ENCODE results near the gene ACSM2A.
"Not testable (repeated sequence)": the region's sequence is repeated elsewhere in the genome, so short reads cannot be mapped to it uniquely, and the experiment has no call there.

ACSM2A gene

DNA sequence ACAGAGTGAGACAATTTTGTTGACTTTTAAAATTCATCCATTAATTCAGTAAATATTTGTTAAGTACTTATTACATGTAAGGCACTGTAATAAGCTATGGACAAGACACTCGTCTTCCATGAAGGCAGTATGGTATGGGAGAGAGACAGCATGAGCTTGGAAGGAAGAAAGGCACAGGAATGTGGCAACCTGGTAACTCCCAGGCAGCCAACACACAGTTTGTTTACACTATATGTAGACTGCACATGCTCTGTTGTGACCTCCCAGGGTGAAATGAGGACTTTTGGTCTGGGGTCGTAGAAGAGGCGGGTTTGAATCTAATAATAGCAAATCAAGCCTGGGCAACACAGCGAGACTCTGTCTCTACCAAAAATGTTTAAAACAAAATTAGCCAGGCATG, 9.0 kb downstream of the ACSM2A start:
- DNase-seq: not testable (repeated sequence)

DNA sequence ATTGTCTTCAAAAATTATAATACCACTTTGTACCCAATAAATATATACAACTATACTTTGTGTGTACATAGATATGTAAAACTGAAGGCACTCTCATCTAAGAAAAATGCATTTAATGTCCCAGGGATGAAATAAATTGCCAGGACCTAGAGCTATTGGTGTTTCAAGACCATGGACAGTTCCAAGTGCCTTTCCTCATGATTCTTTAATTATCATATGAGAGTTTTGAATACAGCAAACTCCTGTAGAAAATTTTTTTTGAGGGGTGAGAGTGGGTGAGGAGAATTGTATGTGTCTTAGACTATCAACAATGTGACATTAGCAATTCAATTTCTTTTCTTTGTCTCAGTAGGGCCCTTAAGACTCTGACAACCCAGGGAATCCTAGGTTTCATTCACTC, 17.6 kb downstream of the ACSM2A start:
- DNase-seq: not testable (repeated sequence)

DNA sequence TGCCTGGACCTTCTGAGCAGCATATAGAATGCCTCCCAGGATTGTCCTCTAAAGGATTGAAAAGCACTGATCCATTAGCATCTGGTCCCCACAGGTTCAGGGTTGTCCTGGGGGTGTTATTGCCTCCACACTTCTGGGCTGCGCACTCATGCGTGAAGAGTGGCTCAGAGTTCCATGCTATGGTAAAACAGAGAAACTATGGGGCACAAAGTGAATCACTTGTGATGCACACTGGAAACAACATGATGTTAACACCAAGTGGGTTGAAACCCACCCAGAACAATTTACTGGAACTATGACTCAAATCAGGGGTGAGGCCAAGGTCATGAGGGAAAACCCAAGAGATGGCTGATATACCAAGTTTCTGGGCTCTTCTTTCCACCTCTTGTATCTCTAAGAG, 18.6 kb downstream of the ACSM2A start:
- DNase-seq: not testable (repeated sequence)

DNA sequence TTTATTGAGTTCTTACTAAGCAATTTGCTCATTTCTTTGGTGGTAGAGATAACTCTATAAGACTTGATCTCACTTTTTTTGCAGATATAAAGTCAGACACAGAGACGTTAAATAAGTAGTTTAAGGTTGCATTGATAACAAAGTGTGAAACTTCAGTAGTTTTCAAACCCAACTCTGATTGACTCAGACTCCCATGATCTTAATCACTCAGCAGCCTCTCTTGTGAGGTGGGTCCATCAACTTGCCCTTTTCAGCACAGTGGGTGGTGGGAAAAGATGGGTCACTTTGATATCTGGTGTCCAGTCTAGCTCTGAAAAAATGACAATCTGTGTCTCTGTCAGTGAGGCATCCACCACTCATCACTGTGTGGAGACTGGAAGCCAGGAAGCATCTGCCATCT, 19.4 kb downstream of the ACSM2A start:
- DNase-seq: not testable (repeated sequence)

DNA sequence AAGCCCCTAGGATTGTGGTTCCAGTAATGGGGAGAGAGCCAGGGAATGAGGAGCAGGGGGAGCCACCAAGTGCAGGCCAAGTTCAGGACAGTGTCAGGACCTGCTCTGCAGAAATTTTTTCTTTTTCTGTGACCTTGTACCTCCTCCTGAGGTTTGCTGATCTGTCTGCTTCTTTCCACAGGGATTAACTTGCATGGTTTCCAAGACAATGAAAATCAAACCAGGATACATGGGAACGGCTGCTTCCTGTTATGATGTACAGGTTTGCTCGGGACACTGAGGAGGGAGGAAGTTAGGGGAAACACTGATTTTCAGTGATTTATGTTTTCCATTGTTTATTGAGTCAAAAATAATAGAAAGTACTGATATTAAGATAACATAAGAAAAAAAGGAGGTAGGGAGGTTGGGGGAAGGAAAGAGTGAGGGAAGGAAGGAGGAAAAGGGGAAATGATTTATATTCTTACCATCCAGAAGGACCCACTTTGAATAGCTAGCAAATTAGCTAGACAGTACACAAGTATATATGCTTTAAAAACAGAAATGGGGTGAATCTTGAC, 25.9 kb downstream of the ACSM2A start:
- not testable (repeated sequence) for DNase-seq

DNA sequence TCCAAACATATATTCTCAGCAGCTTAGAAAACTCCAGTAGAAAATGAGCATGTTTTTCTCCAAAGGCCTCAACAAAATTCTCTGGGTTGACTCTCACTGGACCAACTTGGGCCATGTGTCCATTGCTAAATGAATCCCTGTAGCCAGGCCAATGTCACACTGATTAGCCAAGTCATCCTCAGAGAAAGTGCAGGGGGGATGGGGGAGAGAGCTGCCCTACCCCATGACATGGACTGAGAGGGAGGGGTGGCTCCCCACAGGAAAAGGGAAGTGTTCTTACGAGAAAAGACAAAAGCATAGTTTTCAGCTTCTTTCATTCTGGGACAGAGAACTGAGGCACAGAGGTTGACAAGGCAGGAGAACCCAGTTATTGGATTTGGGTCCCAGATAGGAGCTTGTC, 32.7 kb downstream of the ACSM2A start:
- DNase-seq: not testable (repeated sequence)

DNA sequence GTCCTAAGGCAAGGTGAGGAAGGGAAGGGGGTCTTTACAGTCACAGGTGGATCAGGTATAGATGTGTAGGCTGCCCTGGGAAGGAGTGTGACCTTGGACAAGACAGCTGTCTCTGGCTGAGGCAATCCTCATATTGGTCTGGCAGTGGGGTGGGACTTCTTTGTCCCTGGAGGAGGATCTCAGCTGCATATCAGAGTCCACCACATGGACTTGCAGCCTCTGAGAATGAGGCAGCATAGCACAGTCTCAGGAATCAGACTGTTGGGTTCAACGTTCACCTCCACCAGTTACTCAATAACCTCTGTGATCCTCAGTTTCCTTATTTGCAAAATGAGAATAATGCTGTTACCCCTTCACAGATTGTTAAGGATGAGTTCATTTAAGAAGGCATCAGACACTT, 33.4 kb downstream of the ACSM2A start:
- no peak for DNase-seq

DNA sequence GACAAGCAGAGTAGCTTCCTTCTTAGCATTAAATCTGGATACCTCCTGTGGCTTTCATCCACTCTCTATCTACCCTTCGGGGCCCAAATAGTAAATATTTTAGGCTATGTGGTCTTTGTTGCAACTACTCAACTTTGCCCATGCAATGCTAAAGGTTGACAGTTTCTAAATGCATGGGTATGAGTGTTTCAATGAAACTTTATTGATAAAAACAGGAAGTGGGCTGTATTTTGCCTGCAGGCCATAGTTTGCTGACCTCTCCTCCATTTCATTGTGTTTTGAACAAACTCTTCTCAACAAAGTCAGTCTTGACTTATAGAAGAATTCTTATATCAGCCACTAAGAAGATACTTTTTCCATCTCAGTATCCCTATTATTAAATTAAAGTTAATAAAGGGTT, 34.1 kb downstream of the ACSM2A start:
- DNase-seq: no peak

DNA sequence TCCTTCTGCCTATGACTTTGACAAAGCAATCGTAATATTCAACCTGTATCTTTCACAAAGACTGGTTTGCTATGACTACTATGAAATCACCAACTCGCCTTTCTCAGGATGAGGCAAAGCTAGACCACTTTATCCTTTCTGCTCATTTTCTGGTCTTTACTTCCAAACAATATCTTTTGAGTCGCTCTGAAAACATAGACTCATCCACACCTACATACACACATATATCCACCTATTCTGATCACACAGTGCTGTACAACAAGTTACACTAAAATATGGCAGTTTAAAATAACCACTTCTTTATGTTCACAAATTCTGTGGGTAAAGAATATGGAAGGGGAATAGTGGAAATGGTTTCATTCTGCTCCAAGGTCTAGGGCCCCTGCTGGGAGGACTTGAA, 39.7 kb downstream of the ACSM2A start:
- not testable (repeated sequence) for DNase-seq

DNA sequence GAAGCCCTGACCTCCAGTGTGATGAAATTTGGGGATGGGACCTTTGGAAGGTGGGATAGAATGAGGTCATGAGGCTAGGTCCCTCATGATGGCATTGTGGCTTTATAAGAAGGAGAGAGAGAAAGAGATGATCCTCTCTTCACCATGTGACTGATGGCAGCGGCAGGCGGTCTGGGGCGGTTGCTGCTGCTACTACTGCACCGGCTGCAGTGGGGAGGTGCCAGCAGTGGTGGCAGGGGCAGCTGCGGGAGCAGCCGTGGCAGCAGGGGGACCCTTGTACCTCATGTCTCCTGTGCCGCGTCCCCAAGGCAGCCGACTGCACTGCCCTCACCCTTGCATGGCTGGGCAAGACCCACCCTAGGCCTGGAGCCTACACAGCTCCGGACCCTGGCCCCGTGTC, 40.1 kb downstream of the ACSM2A start:
- DNase-seq: not testable (repeated sequence)

DNA sequence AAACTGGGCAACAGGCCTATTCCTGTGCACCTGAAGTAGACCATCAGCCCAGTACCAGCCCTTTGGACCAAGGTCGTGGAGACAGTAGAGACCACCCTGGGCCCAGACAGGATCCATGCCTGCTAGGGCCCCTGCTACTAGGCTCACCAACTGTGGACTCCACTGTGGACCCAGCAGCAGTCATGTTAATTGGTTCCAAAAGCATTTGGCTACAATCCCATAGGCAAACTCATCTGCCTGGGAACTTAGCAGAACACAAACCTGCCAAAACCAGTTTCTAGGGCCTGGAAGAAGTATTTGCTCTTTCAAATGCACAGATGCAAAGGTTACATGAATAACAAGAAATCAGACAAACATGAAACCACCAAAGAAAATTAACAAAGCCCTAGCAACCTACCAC, 53.1 kb downstream of the ACSM2A start:
- DNase-seq: no peak

DNA sequence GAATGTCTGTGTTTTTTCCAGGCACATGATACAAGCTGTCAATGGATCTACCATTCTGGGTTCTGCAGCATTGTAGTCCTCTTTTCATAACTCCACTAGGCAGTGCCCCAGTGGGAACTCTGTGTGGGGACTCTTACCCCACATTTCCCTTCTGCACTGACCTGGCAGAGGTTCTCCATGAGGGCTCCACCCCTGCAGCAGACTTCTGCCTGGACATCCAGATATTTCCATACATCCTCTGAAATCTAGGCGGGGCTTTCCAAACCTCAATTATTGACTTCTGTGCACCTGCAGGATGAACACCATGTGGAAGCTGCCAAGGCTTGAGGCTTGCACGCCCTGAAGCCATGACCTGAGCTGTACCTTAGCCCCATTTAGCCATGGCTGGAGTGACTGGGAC, 56.0 kb downstream of the ACSM2A start:
- DNase-seq: no peak

DNA sequence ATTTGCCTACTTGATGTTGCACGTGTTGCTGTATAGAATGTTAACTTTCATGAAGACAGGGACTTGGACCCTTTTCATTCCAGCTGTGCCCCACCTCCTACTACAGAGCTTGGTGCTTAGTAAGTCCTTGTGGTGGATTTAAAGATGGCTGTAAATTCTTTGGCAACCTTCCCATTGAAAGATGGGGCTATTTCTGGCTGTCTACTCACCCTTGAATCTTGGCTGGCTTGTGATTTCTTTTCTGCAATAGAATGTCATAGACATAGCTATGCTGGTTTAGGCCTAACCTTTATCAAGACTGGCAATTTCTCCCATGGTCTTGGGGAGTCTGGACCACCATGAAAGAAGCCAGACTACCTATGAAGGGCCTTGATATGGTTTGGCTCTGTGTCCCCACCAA, 59.0 kb downstream of the ACSM2A start:
- DNase-seq: no peak

DNA sequence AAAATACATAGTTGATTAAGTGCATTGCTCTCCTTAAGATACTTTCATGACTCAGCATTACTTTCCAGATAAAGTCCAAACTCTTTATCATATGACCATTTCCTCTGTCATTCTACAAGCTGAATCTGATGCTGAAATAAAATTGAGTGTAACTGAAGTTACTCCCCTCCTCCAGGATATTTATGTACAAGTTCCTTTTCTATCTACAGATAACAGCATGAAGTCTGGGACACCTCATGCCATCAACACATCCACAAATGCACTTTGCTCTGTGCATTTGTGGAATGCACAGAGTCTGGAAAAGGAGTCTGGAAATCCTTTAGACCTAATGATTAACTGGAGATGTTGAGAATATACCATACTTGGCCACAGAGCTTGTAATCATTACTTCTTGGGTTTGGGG, 64.4 kb downstream of the ACSM2A start:
- no peak for DNase-seq

DNA sequence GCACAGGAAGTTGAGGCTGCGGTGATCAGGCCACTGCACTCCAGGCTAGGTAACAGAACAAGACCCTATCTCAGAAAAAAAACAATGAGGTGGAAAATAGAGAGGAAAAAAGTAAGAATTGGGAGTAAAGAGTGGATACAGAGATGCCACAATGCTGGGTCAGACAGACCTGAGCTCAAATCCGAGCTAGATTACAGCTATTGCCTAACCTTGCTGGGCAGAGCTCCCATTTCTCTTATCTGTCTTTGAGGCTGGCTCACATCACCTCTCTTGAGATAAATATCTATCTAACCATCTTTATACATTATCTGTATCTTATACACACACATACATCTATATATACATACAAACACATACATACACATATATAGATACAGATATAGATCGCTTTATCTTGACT, 65.8 kb downstream of the ACSM2A start:
- DNase-seq: no peak

DNA sequence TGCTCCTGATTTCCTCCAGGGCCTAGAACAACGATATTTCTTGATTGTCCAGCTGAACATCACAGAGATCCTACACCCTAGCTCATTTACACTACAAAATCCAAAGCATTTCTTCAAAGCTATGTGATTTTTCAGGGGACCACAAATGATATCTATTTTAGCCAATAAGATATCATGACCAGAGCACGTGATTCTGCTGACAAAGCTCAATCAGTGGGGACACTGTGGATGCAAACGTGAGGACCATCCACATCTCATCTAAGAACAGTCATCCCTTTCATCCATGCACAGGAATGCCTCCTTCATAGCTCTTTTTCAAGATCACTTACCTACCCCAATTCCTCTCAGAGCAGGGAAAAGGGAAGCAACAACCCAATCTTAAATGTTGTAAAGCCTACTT, 67.9 kb downstream of the ACSM2A start:
- DNase-seq: no peak

DNA sequence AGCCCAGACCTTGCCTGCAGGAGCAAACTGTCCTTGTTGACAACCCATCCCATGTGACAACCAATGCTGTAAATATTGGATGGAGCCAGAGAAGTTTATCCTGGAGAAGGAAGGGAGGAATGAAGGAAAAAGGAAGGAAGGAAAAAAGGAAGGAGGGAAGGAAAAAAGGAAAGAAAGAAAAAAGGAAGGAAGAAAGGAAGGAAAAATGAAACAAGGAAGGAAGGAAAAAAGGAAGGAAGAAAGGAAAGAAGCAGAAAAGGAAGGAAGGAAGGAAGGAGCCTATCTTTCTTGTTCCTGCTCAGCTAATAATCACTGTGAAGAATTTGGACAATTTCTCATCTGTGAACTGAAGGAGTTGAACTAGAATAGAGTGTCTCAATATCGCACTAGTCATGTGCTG, 68.8 kb downstream of the ACSM2A start:
- no peak for DNase-seq

DNA sequence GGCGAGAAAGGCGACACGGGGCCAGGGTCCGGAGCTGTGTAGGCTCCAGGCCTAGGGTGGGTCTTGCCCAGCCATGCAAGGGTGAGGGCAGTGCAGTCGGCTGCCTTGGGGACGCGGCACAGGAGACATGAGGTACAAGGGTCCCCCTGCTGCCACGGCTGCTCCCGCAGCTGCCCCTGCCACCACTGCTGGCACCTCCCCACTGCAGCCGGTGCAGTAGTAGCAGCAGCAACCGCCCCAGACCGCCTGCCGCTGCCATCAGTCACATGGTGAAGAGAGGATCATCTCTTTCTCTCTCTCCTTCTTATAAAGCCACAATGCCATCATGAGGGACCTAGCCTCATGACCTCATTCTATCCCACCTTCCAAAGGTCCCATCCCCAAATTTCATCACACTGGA, 80.5 kb downstream of the ACSM2A start:
- DNase-seq: not testable (repeated sequence)

DNA sequence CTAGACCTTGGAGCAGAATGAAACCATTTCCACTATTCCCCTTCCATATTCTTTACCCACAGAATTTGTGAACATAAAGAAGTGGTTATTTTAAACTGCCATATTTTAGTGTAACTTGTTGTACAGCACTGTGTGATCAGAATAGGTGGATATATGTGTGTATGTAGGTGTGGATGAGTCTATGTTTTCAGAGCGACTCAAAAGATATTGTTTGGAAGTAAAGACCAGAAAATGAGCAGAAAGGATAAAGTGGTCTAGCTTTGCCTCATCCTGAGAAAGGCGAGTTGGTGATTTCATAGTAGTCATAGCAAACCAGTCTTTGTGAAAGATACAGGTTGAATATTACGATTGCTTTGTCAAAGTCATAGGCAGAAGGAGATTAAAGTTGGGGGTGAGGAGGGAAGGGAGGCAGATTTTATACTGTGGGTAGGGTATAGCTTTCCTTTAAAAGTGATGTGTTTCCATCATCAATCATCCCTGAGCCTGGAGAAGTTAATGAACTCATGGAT, 81.0 kb downstream of the ACSM2A start:
- not testable (repeated sequence) for DNase-seq

DNA sequence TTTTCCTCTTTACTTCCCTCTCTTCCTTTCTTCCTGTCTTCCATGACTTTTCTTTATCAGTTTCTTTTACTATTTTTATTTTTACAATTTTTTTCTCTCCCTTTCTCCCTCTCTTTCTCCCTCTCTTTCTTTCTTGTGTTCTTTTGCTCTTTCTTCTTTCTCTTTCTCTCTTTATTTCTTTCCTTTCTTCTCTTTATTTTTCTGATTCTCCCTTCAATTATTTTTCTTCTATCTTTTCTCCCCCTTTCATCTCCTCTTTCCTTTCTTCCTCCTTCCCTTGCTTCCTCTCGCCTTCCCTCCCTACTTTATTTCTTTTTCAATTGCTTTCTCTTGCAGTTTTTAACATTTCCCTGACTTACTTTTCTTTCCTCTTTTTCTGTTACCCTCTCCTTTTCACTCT, 85.3 kb downstream of the ACSM2A start:
- DNase-seq: not testable (repeated sequence)
